HAP-1 (cell line): ENCODE measurements around the gene NTRK2.
A peak's percentile ranks its signal among the peaks of the same experiment; 100 is the strongest.

Source experiments
- DNase-seq, 2 experiments: peaks; one replicate each; pipeline ENCODE4 v3.0.0-alpha.2; 2016 to 2020; ENCODE audit warnings: low spot score in 2 of 2
- H3K27me3 ChIP-seq: fragments of 250-450 bp; sonication (Bioruptor Pico); 2 replicates; pipeline ENCODE4 v1.5.1; 2020; ENCODE audit warnings: low read depth, mild to moderate bottlenecking, moderate library complexity
- H3K36me3 ChIP-seq: fragments of 250-450 bp; sonication (Bioruptor Pico); replicated peaks from 2 replicates; pipeline ENCODE4 v1.5.1; 2020; ENCODE audit warnings: mild to moderate bottlenecking
- H3K4me1 ChIP-seq: fragments of 250-450 bp; sonication (Bioruptor Pico); 2 replicates; pipeline ENCODE4 v1.5.1; 2020; ENCODE audit warnings: mild to moderate bottlenecking
- H3K4me3 ChIP-seq: fragments of 250-450 bp; sonication (Bioruptor Pico); 2 replicates; pipeline ENCODE4 v1.5.1; 2020; ENCODE audit warnings: mild to moderate bottlenecking, moderate library complexity
- H3K9me3 ChIP-seq: fragments of 250-450 bp; sonication (Bioruptor Pico); 2 replicates; pipeline ENCODE4 v1.5.1; 2020; ENCODE audit warnings: mild to moderate bottlenecking, moderate library complexity
- in situ Hi-C: fragments of 300-500 bp; cut with MboI; formaldehyde crosslinking; loops from 3 replicates; pipeline ENCODE4 v1.14.3; 2020; ENCODE audit warnings: low sequenced_read_pairs, inconsistent platforms, mixed read lengths

Gene NTRK2

DNA sequence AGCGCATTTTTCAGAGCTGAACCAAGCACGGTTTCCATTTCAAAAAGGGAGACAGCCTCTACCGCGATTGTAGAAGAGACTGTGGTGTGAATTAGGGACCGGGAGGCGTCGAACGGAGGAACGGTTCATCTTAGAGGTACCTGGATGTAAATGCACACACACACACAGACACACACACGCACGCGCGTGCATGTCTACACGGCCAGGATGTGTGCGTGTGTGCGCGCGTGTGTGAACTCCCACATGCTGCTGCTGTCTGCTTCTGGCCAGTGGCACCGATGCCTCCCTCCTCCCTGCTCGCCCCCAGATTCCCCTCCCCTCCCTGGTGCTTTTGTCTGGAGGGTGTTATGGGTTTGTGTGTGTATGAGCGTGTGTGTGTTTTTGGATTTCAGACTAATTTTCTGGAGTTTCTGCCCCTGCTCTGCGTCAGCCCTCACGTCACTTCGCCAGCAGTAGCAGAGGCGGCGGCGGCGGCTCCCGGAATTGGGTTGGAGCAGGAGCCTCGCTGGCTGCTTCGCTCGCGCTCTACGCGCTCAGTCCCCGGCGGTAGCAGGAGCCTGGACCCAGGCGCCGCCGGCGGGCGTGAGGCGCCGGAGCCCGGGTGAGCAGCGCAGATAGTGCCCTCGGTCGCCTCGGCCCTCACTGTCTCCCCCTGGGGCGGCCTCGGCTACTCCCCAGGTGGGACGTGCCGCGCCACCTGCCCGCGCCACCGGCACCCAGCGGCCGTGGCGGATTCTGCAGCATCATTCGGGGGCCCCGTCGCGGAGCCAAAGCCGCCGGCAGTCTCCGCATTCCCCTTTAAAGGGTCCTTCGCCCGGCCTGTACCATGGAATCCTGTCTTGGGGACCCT lies at the start of gene NTRK2:
Gene NTRK2, plus strand, starts transcription at position 442 of the 850 bp plus-strand sequence. CDS start 1,020 bp downstream, outside the sequence.
- Histone ChIP-seq H3K4me1 (no peaks in the 10 kb centered on the region), H3K4me3 (no peak within 1 kb of the TSS), H3K9me3 (no peaks in the 10 kb centered on the region), H3K27me3 (peaks cover 56% of the 10 kb centered on the region), H3K36me3 (no peaks in the 10 kb centered on the region)
- DNase-seq: no peak
- in situ Hi-C loops: loop anchor here (25.0 kb wide), 1 partner anchor 743 kb away; no protein-coding TSS in a partner anchor

- Histone ChIP-seq H3K4me3 (no peak overlapping the region), H3K9me3 (no peaks in the 10 kb centered on the region), H3K36me3 (no peaks in the 10 kb centered on the region), H3K4me1 (no peaks in the 10 kb centered on the region), H3K27me3 (no peaks in the 10 kb centered on the region)
- DNase-seq: no peak
- in situ Hi-C loops: no loop called here
These were observed 49.2 kb upstream of the NTRK2 start for GRCh38 chr9:84620338-84620737.

- Histone ChIP-seq H3K9me3 (no peaks in the 10 kb centered on the region), H3K4me1 (no peaks in the 10 kb centered on the region), H3K27me3 (no peaks in the 10 kb centered on the region)
These were observed 47.7 kb upstream of the NTRK2 start for GRCh38 chr9:84621811-84622210.

GRCh38 chr9:84622981-84623380 lies 46.5 kb upstream of the NTRK2 start:
- Histone ChIP-seq H3K4me3 (no peak overlapping the region), H3K4me1 (no peaks in the 10 kb centered on the region), H3K27me3 (no peaks in the 10 kb centered on the region), H3K9me3 (no peaks in the 10 kb centered on the region), H3K36me3 (no peaks in the 10 kb centered on the region)
- in situ Hi-C loops: no loop called here
- no peak for DNase-seq

More at GRCh38 chr9:84621811-84622210, 47.7 kb upstream of the NTRK2 start:
- no peaks in the 10 kb centered on the region for H3K36me3 ChIP-seq
- DNase-seq: no peak
- H3K4me3 ChIP-seq: no peak overlapping the region
- in situ Hi-C loops: no loop called here

DNA sequence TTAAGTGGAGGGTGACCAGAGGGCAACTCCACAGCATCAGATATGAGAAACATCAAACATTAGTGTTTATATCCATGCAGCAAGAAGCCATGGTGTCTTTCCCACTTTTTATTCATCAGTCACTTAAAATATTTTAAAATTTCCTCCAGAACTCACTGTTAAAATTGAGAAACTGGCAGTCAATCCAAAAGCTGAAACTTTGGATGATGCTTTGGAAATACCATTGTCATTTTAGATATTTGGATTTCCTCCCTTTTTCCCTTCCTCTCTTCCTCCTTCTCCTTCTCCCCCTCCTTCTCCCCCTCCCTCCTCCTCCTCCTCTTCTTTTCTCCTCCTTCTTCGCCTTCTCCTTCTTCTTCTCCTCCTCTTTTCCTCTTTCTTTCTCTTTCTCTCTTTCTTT lies 33.1 kb upstream of the NTRK2 start:
- H3K27me3 ChIP-seq: no peaks in the 10 kb centered on the region
- DNase-seq: no peak
- H3K4me3 ChIP-seq: no peak overlapping the region
- H3K9me3 ChIP-seq: no peaks in the 10 kb centered on the region
- no peaks in the 10 kb centered on the region for H3K36me3 ChIP-seq
- in situ Hi-C loops: no loop called here
- no peaks in the 10 kb centered on the region for H3K4me1 ChIP-seq

DNA sequence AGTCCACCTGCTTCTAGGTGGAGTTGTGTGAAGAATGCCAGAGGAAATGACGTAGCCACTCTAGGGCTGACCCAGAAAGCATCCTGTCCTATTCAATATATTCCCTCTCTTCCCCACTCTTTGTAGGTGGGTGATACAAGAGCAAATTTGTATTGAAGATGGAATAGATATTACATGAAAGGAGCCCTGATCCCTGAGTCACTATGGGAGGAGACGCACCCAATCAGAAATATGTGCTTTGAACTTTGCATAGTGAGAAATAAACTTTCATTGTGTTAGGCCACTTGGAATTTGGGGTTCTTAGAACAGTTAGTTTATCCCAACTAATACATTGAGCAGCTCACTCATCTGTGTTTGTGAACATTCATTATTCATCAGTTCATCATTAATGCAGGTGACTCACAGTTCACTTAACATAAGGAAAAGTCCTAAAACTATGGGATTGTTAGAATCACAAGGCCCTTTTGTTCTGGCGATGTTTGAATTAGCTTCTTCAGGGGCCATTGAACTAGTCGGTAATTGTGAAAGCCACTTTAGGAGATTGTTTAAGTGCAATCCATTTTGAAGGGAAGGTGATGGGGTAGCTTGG lies 26.9 kb upstream of the NTRK2 start:
- Histone ChIP-seq H3K4me1 (no peaks in the 10 kb centered on the region), H3K9me3 (no peaks in the 10 kb centered on the region), H3K36me3 (no peaks in the 10 kb centered on the region), H3K27me3 (no peaks in the 10 kb centered on the region), H3K4me3 (no peak overlapping the region)
- no peak for DNase-seq
- in situ Hi-C loops: no loop called here

GRCh38 chr9:84647699-84648098 lies 21.8 kb upstream of the NTRK2 start:
- Histone ChIP-seq H3K9me3 (no peaks in the 10 kb centered on the region), H3K4me3 (no peak overlapping the region), H3K4me1 (no peaks in the 10 kb centered on the region), H3K36me3 (no peaks in the 10 kb centered on the region), H3K27me3 (no peaks in the 10 kb centered on the region)
- no peak for DNase-seq
- in situ Hi-C loops: no loop called here

DNA sequence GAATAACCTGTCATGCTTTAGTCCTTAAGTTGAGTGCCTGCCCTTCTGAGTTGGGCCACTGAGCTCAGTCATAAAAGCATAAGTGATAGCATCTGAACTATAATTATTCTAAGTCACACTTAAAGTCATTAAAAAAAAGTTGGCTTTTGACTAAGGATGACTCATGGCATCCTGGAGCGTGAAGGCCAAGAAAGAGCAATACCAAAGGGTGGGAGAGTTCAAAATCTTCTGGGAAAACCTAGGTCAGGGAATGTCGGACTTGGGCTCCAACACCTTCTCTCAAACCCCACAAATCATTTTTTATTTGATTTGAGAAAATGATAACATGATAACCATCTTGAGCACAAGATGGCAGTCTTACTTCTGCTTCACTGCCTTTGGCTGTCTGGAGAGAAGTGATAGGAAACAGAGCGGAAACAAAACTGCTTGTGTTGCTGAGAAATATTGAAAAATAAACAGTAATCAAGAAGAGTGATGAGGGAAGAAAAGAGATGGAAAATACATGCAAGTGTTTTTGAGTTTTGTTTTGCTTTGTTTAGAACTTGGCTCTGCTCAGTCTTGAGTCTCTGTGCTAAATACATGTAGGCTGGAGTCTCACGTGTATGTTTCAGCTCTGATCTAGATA lies 16.9 kb upstream of the NTRK2 start:
- Histone ChIP-seq H3K4me1 (no peaks in the 10 kb centered on the region), H3K27me3 (no peaks in the 10 kb centered on the region), H3K36me3 (no peaks in the 10 kb centered on the region), H3K9me3 (no peaks in the 10 kb centered on the region), H3K4me3 (no peak overlapping the region)
- no peak for DNase-seq
- in situ Hi-C loops: loop anchor here (25.0 kb wide), 1 partner anchor 760 kb away; no protein-coding TSS in a partner anchor

DNA sequence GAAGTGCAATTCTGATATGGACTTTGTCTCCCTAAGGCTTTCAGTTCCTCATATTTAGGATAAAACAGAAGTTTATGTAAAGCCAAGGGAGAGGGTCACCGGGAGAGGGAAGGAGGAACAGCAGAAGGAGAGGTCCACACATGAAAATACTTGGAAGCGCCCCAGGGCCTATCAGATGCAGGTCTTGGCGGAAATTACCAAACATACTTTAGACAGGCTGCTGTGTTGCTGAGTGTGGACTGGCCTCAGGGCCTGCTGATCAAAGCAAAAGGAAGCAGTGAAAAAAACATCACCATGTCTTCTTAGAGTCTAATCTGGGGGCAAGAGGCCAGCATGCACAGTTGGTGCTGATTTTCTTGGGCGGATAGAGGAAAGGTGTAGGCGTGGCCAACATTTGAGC lies 14.1 kb upstream of the NTRK2 start:
- in situ Hi-C loops: loop anchor here (25.0 kb wide), 1 partner anchor 757 kb away; no protein-coding TSS in a partner anchor
- no peak for DNase-seq
- no peaks in the 10 kb centered on the region for H3K36me3 ChIP-seq
- no peaks in the 10 kb centered on the region for H3K9me3 ChIP-seq
- no peaks in the 10 kb centered on the region for H3K4me1 ChIP-seq
- no peak overlapping the region for H3K4me3 ChIP-seq
- no peaks in the 10 kb centered on the region for H3K27me3 ChIP-seq

- Histone ChIP-seq H3K27me3 (no peaks in the 10 kb centered on the region), H3K4me3 (no peak overlapping the region), H3K4me1 (no peaks in the 10 kb centered on the region), H3K9me3 (no peaks in the 10 kb centered on the region), H3K36me3 (no peaks in the 10 kb centered on the region)
- no peak for DNase-seq
- in situ Hi-C loops: loop anchor here (25.0 kb wide), 1 partner anchor 753 kb away; no protein-coding TSS in a partner anchor
These were observed 10.2 kb upstream of the NTRK2 start for GRCh38 chr9:84659313-84659712.

- Histone ChIP-seq H3K36me3 (no peaks in the 10 kb centered on the region), H3K4me3 (no peak overlapping the region), H3K9me3 (no peaks in the 10 kb centered on the region), H3K27me3 (no peaks in the 10 kb centered on the region), H3K4me1 (no peaks in the 10 kb centered on the region)
- DNase-seq: no peak
- in situ Hi-C loops: loop anchor here (25.0 kb wide), 1 partner anchor 753 kb away; no protein-coding TSS in a partner anchor
These were observed 9.8 kb upstream of the NTRK2 start for GRCh38 chr9:84659773-84660172.

GRCh38 chr9:84667571-84668195 lies 1.8 kb upstream of the NTRK2 start:
- Histone ChIP-seq H3K9me3 (no peaks in the 10 kb centered on the region), H3K4me1 (no peaks in the 10 kb centered on the region), H3K36me3 (no peaks in the 10 kb centered on the region), H3K27me3 (peaks cover 48% of the 10 kb centered on the region), H3K4me3 (no peak overlapping the region)
- DNase-seq: no peak
- in situ Hi-C loops: loop anchor here (25.0 kb wide), 1 partner anchor 745 kb away; no protein-coding TSS in a partner anchor

DNA sequence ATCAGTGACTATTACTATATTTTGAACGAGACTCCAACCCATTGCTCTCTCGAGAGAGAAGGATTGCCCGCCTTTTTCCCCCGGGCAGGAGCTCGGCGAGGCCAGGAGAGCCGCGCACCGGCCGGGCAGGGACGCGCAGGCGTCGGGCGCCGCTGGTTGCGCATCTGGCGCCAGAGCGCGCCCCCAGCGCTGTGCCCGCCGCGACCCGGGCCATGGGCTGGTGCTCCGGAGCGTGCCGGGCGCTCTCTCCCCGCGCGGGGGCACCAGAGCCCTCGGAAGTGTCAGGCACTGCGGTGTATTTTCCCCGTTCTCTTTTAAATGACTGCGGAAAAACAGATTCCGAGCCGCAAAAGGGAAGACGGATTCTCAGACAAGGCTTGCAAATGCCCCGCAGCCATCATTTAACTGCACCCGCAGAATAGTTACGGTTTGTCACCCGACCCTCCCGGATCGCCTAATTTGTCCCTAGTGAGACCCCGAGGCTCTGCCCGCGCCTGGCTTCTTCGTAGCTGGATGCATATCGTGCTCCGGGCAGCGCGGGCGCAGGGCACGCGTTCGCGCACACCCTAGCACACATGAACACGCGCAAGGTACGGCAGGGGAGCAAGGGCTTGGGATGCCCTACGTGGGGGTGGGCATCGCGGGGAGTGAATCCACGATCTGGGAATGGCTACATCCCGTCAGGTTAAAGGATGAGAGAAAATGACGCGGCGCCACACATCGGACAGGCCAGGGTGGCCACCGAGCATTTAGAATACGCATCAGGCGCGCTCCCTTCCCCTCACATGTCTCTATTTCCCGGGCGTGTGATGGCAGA lies 1.1 kb upstream of the NTRK2 start:
- DNase-seq: peak; percentile 34 to 66
- in situ Hi-C loops: loop anchor here (25.0 kb wide), 1 partner anchor 744 kb away; no protein-coding TSS in a partner anchor
- H3K27me3 ChIP-seq: peaks cover 53% of the 10 kb centered on the region

More for the DNA sequence above, 1.1 kb upstream of the NTRK2 start:
- no peaks in the 10 kb centered on the region for H3K4me1 ChIP-seq
- H3K4me3 ChIP-seq: no peak overlapping the region
- no peaks in the 10 kb centered on the region for H3K36me3 ChIP-seq
- H3K9me3 ChIP-seq: no peaks in the 10 kb centered on the region
